ENCODE measurements around the gene KCTD1.

- no peak for TF ChIP-seq BCLAF1 (IDR thresholded peaks at IDR 0.05)
- no peak for TF ChIP-seq CTCF (IDR thresholded peaks at IDR 0.05 in 2 of 3, conservative IDR thresholded peaks at IDR 0.05 in 1 of 3; ENCODE audit: control insufficient read depth in 2 of 3, extremely low read depth in 1 of 3, insufficient read depth in 1 of 3, low read depth in 3 of 3, low read length in 3 of 3)
- TF ChIP-seq POLR2A (IDR thresholded peaks at IDR 0.05; ENCODE audit: low read depth, low read length) = no peak
- no peak for TF ChIP-seq SMAD1 (IDR thresholded peaks at IDR 0.05; ENCODE audit: low read depth, partially characterized antibody)
- no peak for TF ChIP-seq FOXM1 (IDR thresholded peaks at IDR 0.05; ENCODE audit: low read depth, low read length)
- TF ChIP-seq MYC (IDR thresholded peaks at IDR 0.05; ENCODE audit: insufficient read depth, insufficient read length, insufficient replicate concordance, low read length, severe bottlenecking) = no peak
Observed at GRCh38 chr18:26419746-26420145, 128.6 kb downstream of the KCTD1 start.
